ENCODE measurements around the gene BCR.

Gene BCR

GRCh38 chr22:23260645-23261581 is 80.6 kb downstream of the BCR start:
- DNase-seq (ENCODE audit: low read depth, low spot score), result no peak

DNA sequence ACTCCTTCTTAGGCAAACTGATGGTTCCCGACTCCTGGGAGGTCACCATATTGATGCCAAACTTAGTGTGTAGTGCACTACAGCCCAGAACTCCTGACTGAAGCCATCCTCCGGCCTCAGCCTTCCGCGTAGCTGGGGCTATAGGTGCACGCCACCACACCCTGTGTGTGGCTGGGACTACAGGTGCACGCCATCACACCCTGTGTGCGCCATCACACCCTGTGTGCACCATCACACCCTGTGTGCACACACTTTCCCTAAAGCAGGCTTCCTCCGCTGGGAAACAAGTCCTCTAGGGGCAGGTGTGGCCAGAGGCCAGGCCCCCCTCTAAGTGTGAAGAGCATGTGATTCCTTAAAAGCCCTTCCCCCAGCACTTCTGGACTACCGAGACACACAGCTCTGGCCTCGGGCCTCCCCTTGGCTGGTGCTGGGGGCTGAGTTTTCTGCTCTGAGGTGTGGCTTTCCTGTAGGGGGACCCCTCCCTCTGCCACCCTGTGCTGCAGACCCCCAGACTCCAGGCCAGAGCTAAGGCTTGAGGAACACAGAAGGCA is 81.7 kb downstream of the BCR start:
- no peak for DNase-seq (ENCODE audit: low read depth, low spot score)

GRCh38 chr22:23262518-23263332 is 82.4 kb downstream of the BCR start:
- no peak for DNase-seq (ENCODE audit: low read depth, low spot score)

DNA sequence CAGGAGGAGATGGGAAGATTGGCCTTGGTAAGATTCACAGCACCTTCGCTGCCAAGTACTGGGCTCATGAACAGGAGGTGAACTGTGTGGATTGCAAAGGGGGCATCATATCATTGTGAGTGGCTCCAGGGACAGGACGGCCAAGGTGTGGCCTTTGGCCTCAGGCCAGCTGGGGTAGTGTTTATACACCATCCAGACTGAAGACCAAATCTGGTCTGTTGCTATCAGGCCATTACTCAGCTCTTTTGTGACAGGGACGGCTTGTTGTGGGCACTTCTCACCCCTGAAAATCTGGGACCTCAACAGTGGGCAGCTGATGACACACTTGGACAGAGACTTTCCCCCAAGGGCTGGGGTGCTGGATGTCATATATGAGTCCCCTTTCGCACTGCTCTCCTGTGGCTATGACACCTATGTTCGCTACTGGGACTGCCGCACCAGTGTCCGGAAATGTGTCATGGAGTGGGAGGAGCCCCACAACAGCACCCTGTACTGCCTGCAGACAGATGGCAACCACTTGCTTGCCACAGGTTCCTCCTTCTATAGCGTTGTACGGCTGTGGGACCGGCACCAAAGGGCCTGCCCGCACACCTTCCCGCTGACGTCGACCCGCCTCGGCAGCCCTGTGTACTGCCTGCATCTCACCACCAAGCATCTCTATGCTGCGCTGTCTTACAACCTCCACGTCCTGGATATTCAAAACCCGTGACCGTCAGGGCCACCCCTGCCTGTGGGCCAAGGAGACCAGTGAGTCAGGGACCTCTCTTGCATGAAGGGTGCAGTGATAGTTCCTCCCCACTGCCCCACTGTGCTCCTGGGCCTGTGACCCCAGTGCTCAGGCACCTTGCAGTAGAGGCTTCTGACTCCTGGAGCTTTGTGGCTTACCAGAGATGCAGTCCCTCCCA is 83.6 kb downstream of the BCR start:
- DNase-seq (ENCODE audit: low read depth, low spot score), result no peak

DNA sequence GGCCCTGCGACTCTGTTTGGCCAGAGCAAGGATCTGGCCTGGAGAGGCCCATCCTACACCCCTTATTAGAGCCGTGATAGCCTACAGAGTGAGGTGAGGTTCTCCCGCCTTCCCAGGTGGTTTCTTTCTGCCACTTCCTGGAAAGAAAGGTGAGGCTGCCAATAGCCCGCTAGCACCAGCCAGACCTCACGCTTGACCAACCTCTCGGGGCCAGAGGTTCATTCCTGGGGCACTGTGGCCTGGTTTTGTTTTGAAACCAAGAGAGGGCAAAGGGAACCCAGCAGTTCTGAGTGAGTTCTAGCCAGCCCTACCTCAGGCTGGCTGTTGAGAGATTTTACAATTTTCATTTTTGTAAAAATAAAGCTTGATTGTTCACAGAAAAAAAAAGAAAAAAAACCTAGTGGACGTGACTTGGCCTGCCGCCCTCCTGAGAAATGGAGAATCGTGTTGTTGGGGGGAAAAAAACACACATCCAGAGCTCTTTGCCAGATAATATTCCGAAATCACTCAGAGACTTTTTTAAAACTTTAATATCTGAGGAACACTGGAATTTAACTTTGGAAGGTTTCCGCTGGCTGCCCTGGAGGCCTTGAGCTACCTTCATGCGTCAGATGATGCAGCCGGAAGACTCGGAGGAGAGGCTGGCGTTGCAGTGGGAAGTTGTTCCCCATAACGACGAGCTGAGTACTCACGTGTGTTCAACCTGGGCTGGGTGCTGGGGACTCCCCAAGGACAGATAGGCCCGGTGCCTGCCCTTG is 84.5 kb downstream of the BCR start:
- DNase-seq (ENCODE audit: low read depth, low spot score), result no peak

GRCh38 chr22:23265368-23265700 is 85.0 kb downstream of the BCR start:
- no peak for DNase-seq (ENCODE audit: low read depth, low spot score)

- no peak for DNase-seq (ENCODE audit: low read depth, low spot score)
Measured at GRCh38 chr22:23266780-23267179, 86.5 kb downstream of the BCR start.

GRCh38 chr22:23267226-23268043 is 87.1 kb downstream of the BCR start:
- DNase-seq (ENCODE audit: low read depth, low spot score), result no peak

DNA sequence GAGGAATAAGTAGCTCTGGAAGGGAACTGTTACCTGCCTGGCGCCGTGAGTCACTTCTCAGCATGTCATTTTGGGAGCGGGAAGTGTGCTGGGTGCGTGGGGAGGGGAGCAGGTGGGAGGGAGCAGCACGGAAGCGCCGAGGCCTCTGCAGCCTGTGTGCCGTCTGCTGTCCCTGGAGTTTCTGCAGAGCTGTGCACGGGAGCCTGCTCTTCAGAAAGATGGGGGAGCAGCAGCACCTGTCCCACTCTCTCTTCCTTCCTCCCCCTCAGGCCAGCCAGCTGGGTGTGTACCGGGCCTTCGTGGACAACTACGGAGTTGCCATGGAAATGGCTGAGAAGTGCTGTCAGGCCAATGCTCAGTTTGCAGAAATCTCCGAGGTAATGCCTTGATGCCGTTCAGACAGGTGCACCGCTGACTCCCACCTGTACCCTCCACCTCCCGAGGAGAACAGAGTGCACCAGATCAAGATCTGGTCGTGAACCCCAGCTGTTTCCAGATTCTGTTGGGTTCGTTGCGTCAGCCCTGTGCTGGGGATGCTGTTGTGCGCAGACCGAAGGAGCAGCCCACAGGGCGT is 87.9 kb downstream of the BCR start:
- no peak for DNase-seq (ENCODE audit: low read depth, low spot score)

- no peak for DNase-seq (ENCODE audit: low read depth, low spot score)
Measured at GRCh38 chr22:23268877-23269276, 88.6 kb downstream of the BCR start.

- no peak for DNase-seq (ENCODE audit: low read depth, low spot score)
Measured at GRCh38 chr22:23269441-23270211, 89.3 kb downstream of the BCR start.

- no peak for DNase-seq (ENCODE audit: low read depth, low spot score)
Measured at GRCh38 chr22:23270212-23270733, 90.0 kb downstream of the BCR start.

GRCh38 chr22:23270798-23271596 is 90.7 kb downstream of the BCR start:
- no peak for DNase-seq (ENCODE audit: low read depth, low spot score)

GRCh38 chr22:23271597-23271908 is 91.2 kb downstream of the BCR start:
- no peak for DNase-seq (ENCODE audit: low read depth, low spot score)

- DNase-seq (ENCODE audit: low read depth, low spot score), result no peak
Measured at GRCh38 chr22:23272371-23272770, 92.1 kb downstream of the BCR start.

DNA sequence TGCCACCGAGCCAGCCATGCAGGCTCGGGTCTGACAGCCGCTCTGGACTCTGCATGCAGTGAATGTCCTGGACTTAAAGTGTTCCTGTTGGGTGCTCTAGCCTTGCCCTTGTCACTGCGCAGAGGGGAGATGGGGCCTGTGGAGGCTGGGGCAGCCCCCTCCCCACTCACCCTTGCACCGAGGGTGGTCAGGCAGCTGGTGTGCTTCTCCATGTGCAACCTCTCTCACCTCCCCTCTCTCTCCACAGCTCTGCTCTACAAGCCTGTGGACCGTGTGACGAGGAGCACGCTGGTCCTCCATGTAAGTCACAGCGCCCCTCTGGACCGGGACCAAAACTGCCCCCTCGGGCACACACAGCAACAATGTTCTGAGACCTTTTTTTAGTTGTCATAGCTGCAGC is 92.5 kb downstream of the BCR start:
- DNase-seq (ENCODE audit: low read depth, low spot score), result no peak

- no peak for DNase-seq (ENCODE audit: low read depth, low spot score)
Measured at GRCh38 chr22:23273445-23274145, 93.3 kb downstream of the BCR start.
